ENCODE data around the gene HOXB5.

Gene HOXB5

DNA sequence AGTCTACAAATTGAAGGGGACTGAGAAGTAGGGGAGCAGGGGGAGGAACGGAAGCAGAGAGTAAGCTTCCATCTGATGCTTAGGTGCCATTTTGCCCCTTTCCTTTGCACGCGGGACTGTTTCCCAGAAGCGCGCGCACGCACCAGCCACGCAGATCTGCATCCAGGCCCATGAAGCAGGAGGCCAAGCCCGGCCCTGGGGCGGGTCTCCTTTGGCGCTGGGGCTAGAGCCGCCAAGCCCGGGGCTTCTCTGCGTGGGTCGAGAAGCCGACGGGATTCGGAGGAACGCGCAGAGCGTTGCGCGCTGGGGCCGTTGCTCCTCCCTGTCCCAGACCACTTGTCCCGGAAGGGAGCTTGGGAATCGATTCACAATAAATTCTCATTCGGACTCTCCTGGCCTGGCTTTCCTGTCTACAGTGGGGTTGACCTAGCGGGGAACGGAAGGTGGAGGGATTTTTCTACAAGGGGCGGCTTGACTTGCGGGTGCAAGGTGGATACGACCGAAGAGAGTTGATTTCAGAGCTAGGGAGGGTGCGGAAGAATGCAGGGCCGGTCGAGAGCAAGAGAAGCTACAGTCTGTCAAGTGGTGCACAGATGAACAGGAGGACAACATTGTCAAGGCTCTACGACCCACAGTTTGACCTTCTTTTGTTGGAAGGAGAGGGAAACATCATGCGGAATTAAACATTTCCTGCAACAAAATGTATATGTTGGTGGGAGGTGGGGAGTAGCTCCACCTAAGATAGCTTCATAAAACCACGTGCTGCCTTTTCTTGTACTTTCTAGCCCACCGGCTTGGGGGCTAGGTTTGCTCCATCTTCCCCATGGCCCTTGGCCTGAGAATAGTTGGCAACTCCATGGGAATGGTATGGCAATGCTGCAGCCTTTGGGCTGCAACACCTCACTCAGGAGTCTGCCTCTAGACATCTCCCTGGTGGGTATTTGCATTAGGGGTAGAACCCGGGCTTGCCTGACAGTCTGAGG is 28.1 kb upstream of the HOXB5 start:
- Histone ChIP-seq H3K4me1 (ENCODE audit: control insufficient read depth, insufficient read depth, low read length, poor library complexity, severe bottlenecking) (peaks cover 10% of the 10 kb centered on the region), H3K9me3 (ENCODE audit: control insufficient read depth, low read length) (no peaks in the 10 kb centered on the region), H3K4me3 (ENCODE audit: extremely low read depth, insufficient read depth, low read length, poor library complexity, severe bottlenecking) (no peak overlapping the region), H3K27ac (ENCODE audit: low read depth, low read length, severe bottlenecking) (no peak overlapping the region), H3K36me3 (ENCODE audit: control insufficient read depth, insufficient read depth, low read length) (no peaks in the 10 kb centered on the region)
- 6 to 8% methylated on average over 34 to 36 of the region's 41 CpGs for WGBS, 2 experiments (ENCODE audit: insufficient coverage in 2 of 2)

GRCh38 chr17:48620461-48621139 is 27.0 kb upstream of the HOXB5 start:
- peaks cover 5% of the 10 kb centered on the region for H3K4me1 ChIP-seq (ENCODE audit: control insufficient read depth, insufficient read depth, low read length, poor library complexity, severe bottlenecking)
- H3K36me3 ChIP-seq (ENCODE audit: control insufficient read depth, insufficient read depth, low read length) = no peaks in the 10 kb centered on the region
- H3K27ac ChIP-seq (ENCODE audit: low read depth, low read length, severe bottlenecking) = no peak overlapping the region
- no peaks in the 10 kb centered on the region for H3K9me3 ChIP-seq (ENCODE audit: control insufficient read depth, low read length)
- no peak overlapping the region for H3K4me3 ChIP-seq (ENCODE audit: extremely low read depth, insufficient read depth, low read length, poor library complexity, severe bottlenecking)
- 4 to 13% methylated on average over 3 to 4 of the region's 6 CpGs for WGBS, 2 experiments (ENCODE audit: insufficient coverage in 2 of 2)

GRCh38 chr17:48619826-48620449 is 26.4 kb upstream of the HOXB5 start:
- 4% methylated on average over 22 to 28 of the region's 32 CpGs for whole genome bisulfite sequencing, 2 experiments (ENCODE audit: insufficient coverage in 2 of 2)
- Histone ChIP-seq H3K4me1 (ENCODE audit: control insufficient read depth, insufficient read depth, low read length, poor library complexity, severe bottlenecking) (peaks cover 5% of the 10 kb centered on the region), H3K27ac (ENCODE audit: low read depth, low read length, severe bottlenecking) (peak overlapping the region; percentile 50), H3K9me3 (ENCODE audit: control insufficient read depth, low read length) (no peaks in the 10 kb centered on the region), H3K36me3 (ENCODE audit: control insufficient read depth, insufficient read depth, low read length) (no peaks in the 10 kb centered on the region), H3K4me3 (ENCODE audit: extremely low read depth, insufficient read depth, low read length, poor library complexity, severe bottlenecking) (no peak overlapping the region)

DNA sequence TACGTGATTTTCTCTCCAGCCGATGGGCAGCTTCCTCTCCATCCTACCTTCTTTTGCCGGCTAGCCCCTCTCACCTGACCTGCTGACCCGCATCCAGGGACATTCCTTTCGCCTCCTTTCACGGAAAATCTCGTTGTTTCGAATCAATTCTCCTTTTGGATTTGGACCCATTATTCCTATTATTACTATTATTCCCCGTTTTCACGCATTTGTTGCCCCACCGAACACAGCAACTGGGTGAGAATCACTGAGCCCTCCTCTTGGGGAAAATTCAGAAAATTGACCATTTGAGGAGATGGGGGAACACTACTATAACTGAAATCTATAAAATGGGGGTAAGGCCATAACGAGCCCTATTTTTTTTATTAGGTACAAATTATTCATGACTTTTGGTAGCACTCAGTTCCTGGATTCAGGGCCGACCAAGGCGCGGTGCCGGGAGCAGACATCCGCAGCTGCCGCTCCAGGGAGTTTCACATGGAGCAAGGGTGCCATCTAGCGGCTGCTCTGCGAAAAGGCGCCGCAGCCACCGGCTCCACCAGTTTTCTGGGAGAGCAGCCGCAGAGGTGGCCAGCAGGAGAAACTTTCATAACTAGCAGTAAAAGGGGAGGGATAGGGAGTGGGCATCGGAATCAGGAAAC is 24.8 kb upstream of the HOXB5 start:
- Histone ChIP-seq H3K36me3 (ENCODE audit: control insufficient read depth, insufficient read depth, low read length) (no peaks in the 10 kb centered on the region), H3K4me1 (ENCODE audit: control insufficient read depth, insufficient read depth, low read length, poor library complexity, severe bottlenecking) (peaks cover 5% of the 10 kb centered on the region), H3K4me3 (ENCODE audit: extremely low read depth, insufficient read depth, low read length, poor library complexity, severe bottlenecking) (peak overlapping the region; percentile 17), H3K9me3 (ENCODE audit: control insufficient read depth, low read length) (no peaks in the 10 kb centered on the region), H3K27ac (ENCODE audit: low read depth, low read length, severe bottlenecking) (no peak overlapping the region)
- 1% methylated on average over 17 to 19 of the region's 25 CpGs for WGBS, 2 experiments (ENCODE audit: insufficient coverage in 2 of 2)

DNA sequence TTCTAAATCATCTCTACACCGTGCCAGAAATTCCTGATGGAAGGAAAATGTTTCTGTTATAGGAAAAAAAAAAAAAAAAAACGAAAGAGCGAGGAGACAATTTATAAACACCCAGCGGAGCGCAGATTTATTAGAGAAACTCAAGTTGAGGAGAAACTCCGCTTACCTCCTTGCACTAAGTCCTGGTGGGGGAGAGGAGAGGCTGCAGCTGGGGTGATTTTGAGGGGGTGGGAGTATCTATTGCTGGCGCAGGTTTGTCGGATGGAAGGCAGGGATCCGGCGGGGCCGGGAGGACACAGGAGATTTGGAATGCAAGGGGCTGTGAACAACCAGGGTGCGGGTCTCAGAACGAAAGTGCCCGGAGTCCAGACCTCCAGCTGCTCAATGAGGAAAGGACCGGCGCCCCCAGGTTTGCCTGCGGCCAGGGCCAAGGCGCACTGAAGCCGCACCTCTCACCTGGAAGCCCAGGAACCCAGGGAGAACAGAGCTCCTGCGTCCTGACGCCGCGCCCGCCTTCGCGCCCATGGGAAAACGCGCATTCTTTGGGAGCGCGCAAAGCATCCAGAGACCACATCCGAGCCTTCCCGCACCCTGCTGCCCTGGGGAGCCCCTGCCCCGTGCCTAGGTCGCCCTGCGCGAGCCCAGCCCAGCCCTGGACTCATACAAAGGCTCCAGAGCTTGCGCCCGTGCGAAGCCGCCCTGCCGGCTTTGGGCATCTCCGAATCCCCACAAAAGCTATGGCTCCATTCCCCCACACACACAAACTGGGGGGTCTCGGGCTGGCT is 24.1 kb upstream of the HOXB5 start:
- Histone ChIP-seq H3K36me3 (ENCODE audit: control insufficient read depth, insufficient read depth, low read length) (no peaks in the 10 kb centered on the region), H3K4me1 (ENCODE audit: control insufficient read depth, insufficient read depth, low read length, poor library complexity, severe bottlenecking) (peaks cover 5% of the 10 kb centered on the region), H3K27ac (ENCODE audit: low read depth, low read length, severe bottlenecking) (no peak overlapping the region), H3K4me3 (ENCODE audit: extremely low read depth, insufficient read depth, low read length, poor library complexity, severe bottlenecking) (no peak overlapping the region), H3K9me3 (ENCODE audit: control insufficient read depth, low read length) (no peaks in the 10 kb centered on the region)
- WGBS, 2 experiments (ENCODE audit: insufficient coverage in 2 of 2) = 3% methylated on average over 38 to 39 of the region's 43 CpGs

- Histone ChIP-seq H3K4me1 (ENCODE audit: control insufficient read depth, insufficient read depth, low read length, poor library complexity, severe bottlenecking) (peaks cover 6% of the 10 kb centered on the region), H3K9me3 (ENCODE audit: control insufficient read depth, low read length) (no peaks in the 10 kb centered on the region), H3K4me3 (ENCODE audit: extremely low read depth, insufficient read depth, low read length, poor library complexity, severe bottlenecking) (no peak overlapping the region), H3K36me3 (ENCODE audit: control insufficient read depth, insufficient read depth, low read length) (no peaks in the 10 kb centered on the region), H3K27ac (ENCODE audit: low read depth, low read length, severe bottlenecking) (peak overlapping the region; percentile 56)
- 5 to 7% methylated on average over 11 to 12 of the region's 15 CpGs for WGBS, 2 experiments (ENCODE audit: insufficient coverage in 2 of 2)
These were observed 23.3 kb upstream of the HOXB5 start for GRCh38 chr17:48616717-48617470.

DNA sequence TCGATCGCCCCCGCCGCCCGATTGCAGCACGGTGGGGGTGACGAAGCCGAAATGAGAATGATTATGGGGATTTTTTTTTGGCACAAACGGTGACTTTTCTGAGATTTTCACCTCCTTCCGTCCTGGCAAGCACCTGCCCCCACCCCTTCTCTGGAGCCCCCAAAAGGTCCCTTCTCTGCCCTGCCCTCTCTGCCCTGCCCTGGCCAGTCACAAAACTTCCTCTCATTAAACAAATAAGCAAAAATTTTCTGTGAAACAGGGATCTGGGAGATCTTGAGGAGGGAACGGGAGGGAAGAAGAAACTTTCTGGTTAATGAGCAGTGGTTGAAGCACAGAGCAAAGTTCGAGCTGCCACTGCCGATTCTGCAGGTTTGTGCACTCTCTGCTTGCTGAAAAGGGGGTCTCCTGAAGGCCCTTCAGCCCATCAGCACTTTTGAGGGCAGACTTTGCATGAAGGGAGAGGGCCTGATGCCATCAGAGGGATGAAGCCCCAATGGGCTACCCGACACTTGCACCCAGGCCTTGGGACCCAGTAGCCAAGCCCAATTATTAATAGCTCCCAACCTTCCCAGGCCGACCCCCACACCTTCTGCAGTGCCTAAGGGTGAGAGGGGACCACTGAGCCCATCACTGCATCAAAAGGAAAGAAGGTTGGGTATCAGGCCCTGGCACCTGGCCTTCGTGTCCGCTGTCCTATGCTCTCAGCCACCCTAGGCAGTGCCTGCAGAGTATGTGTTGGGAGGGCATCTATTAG is 22.6 kb upstream of the HOXB5 start:
- H3K36me3 ChIP-seq (ENCODE audit: control insufficient read depth, insufficient read depth, low read length) = no peaks in the 10 kb centered on the region
- H3K9me3 ChIP-seq (ENCODE audit: control insufficient read depth, low read length) = no peaks in the 10 kb centered on the region
- H3K4me1 ChIP-seq (ENCODE audit: control insufficient read depth, insufficient read depth, low read length, poor library complexity, severe bottlenecking) = peaks cover 9% of the 10 kb centered on the region
- peak overlapping the region; percentile 24 for H3K27ac ChIP-seq (ENCODE audit: low read depth, low read length, severe bottlenecking)
- WGBS, 2 experiments (ENCODE audit: insufficient coverage in 2 of 2) = 6 to 21% methylated on average over 4 to 7 of the region's 17 CpGs
- no peak overlapping the region for H3K4me3 ChIP-seq (ENCODE audit: extremely low read depth, insufficient read depth, low read length, poor library complexity, severe bottlenecking)

GRCh38 chr17:48615047-48615962 is 21.7 kb upstream of the HOXB5 start, which contains the start of gene HOXB8:
HOXB8 (minus strand) TSS chr17:48615292; CDS start chr17:48614704, 588 bp downstream.
- H3K4me1 ChIP-seq (ENCODE audit: control insufficient read depth, insufficient read depth, low read length, poor library complexity, severe bottlenecking) = peaks cover 15% of the 10 kb centered on the region
- 15 to 17% methylated on average over 9 to 10 of the region's 41 CpGs for WGBS, 2 experiments (ENCODE audit: insufficient coverage in 2 of 2)
- H3K36me3 ChIP-seq (ENCODE audit: control insufficient read depth, insufficient read depth, low read length) = no peaks in the 10 kb centered on the region
- H3K27ac ChIP-seq (ENCODE audit: low read depth, low read length, severe bottlenecking) = peak within 1 kb of the TSS; percentile 74
- no peaks in the 10 kb centered on the region for H3K9me3 ChIP-seq (ENCODE audit: control insufficient read depth, low read length)
- H3K4me3 ChIP-seq (ENCODE audit: extremely low read depth, insufficient read depth, low read length, poor library complexity, severe bottlenecking) = peak within 1 kb of the TSS; percentile 45
